Spinal cord (tissue), 10 donors: ENCODE data around the gene ABCA3. TPM values are rescaled to one million over a fixed set of nuclear protein-coding genes. Genes with fewer than 3 reads are reported as not detected.

Experiments used
- DNase-seq, 6 donors: peaks; one replicate each; pipeline versions ENCODE4 v3.0.0 to v3.0.0-alpha.2; 2013 to 2015; ENCODE audit warnings: low spot score in 6 of 6, low read depth in 4 of 6
- H3K27ac ChIP-seq: one replicate; pipeline ENCODE4 v1.5.1; 2013; ENCODE audit warnings: low read depth, low read length, control low read depth
- H3K27me3 ChIP-seq: one replicate; pipeline ENCODE4 v1.6.1; 2013; ENCODE audit warnings: low read length; ENCODE audit not compliant: control insufficient read depth, insufficient read depth
- H3K36me3 ChIP-seq: one replicate; pipeline ENCODE4 v1.6.1; 2013; ENCODE audit warnings: low read length; ENCODE audit not compliant: control insufficient read depth, insufficient read depth
- H3K4me1 ChIP-seq: one replicate; pipeline ENCODE4 v1.6.1; 2013; ENCODE audit warnings: low read length; ENCODE audit not compliant: control insufficient read depth, insufficient read depth
- H3K4me3 ChIP-seq: one replicate; pipeline ENCODE4 v1.5.1; 2013; ENCODE audit warnings: low read depth, low read length, control low read depth
- H3K9me3 ChIP-seq: one replicate; pipeline ENCODE4 v1.6.1; 2013; ENCODE audit warnings: low read length; ENCODE audit not compliant: control insufficient read depth, insufficient read depth
- WGBS: methylation state at CpG from one replicate; pipeline ENCODE4 v1.1.5; 2013; ENCODE audit warnings: missing lambda C conversion rate; ENCODE audit not compliant: insufficient coverage; 5-methylcytosine and 5-hydroxymethylcytosine counted together
- polyA plus RNA-seq, 2 donors: library from polyadenylated mRNA; unstranded; fragments of 120-200 nt; gene quantifications; one replicate each; pipeline ENCODE4 v1.2.1, GENCODE V29; 2013; ENCODE audit not compliant: insufficient read length in 2 of 2
- total RNA-seq, 2 donors: library from RNA; depleted of rRNA in 1 of 2; stranded (reverse); fragments of 120-200 nt in 1 of 2; fragments of >200 nt in 1 of 2; gene quantifications; one replicate each; pipeline versions ENCODE4 v1.2.3 to v1.2.4, GENCODE V29; 2013 to 2014
- donor health status: healthy.

The ABCA3 gene
- total and polyA plus RNA-seq, 4 donors = 34.3 to 88.5 (median 74.5) TPM

GRCh38 chr16:2324296-2324859, 16.1 kb downstream of the ABCA3 start:
- Histone ChIP-seq H3K9me3 (no peaks in the 10 kb centered on the region), H3K27ac (no peak overlapping the region), H3K4me3 (no peak overlapping the region), H3K27me3 (no peaks in the 10 kb centered on the region), H3K36me3 (peaks cover 74% of the 10 kb centered on the region), H3K4me1 (no peaks in the 10 kb centered on the region)
- DNase-seq = no peak
- 91% methylated on average over 22 of the region's 26 CpGs for WGBS

- Histone ChIP-seq H3K27me3 (no peaks in the 10 kb centered on the region), H3K9me3 (no peaks in the 10 kb centered on the region), H3K36me3 (peaks cover 77% of the 10 kb centered on the region), H3K4me3 (no peak overlapping the region), H3K4me1 (no peaks in the 10 kb centered on the region), H3K27ac (no peak overlapping the region)
- 85% methylated on average over 5 of the region's 8 CpGs for WGBS
- no peak for DNase-seq
These were observed 16.8 kb downstream of the ABCA3 start for GRCh38 chr16:2323701-2324100.

- Histone ChIP-seq H3K36me3 (peaks cover 71% of the 10 kb centered on the region), H3K27me3 (no peaks in the 10 kb centered on the region), H3K27ac (no peak overlapping the region), H3K9me3 (no peaks in the 10 kb centered on the region), H3K4me3 (no peak overlapping the region), H3K4me1 (no peaks in the 10 kb centered on the region)
- no peak for DNase-seq
- WGBS = 92% methylated on average over 20 of the region's 23 CpGs
These were observed 20.9 kb downstream of the ABCA3 start for GRCh38 chr16:2319606-2320005.

- H3K27ac ChIP-seq = no peak overlapping the region
- H3K36me3 ChIP-seq = peaks cover 70% of the 10 kb centered on the region
- DNase-seq = no peak
- WGBS = 92% methylated on average over 26 of the region's 26 CpGs
- H3K4me3 ChIP-seq = no peak overlapping the region
- no peaks in the 10 kb centered on the region for H3K27me3 ChIP-seq
- no peaks in the 10 kb centered on the region for H3K4me1 ChIP-seq
- no peaks in the 10 kb centered on the region for H3K9me3 ChIP-seq
These were observed 23.1 kb downstream of the ABCA3 start for GRCh38 chr16:2317231-2318020.

GRCh38 chr16:2308089-2308962, 32.2 kb downstream of the ABCA3 start:
- Histone ChIP-seq H3K27me3 (no peaks in the 10 kb centered on the region), H3K36me3 (peaks cover 70% of the 10 kb centered on the region), H3K4me1 (no peaks in the 10 kb centered on the region), H3K4me3 (no peak overlapping the region), H3K27ac (no peak overlapping the region), H3K9me3 (no peaks in the 10 kb centered on the region)
- no peak for DNase-seq
- WGBS = 95% methylated on average over 29 of the region's 30 CpGs

GRCh38 chr16:2299915-2300192, 40.7 kb downstream of the ABCA3 start:
- H3K36me3 ChIP-seq = peaks cover 82% of the 10 kb centered on the region
- no peaks in the 10 kb centered on the region for H3K4me1 ChIP-seq
- DNase-seq = no peak
- H3K4me3 ChIP-seq = no peak overlapping the region
- no peak overlapping the region for H3K27ac ChIP-seq
- H3K9me3 ChIP-seq = no peaks in the 10 kb centered on the region
- no peaks in the 10 kb centered on the region for H3K27me3 ChIP-seq
- WGBS = 56% methylated on average over 5 of the region's 10 CpGs

- Histone ChIP-seq H3K4me3 (no peak overlapping the region), H3K36me3 (peaks cover 86% of the 10 kb centered on the region), H3K27ac (no peak overlapping the region), H3K9me3 (no peaks in the 10 kb centered on the region), H3K4me1 (no peaks in the 10 kb centered on the region), H3K27me3 (no peaks in the 10 kb centered on the region)
- WGBS = 84% methylated on average over 25 of the region's 31 CpGs
- DNase-seq = no peak
These were observed 41.2 kb downstream of the ABCA3 start for GRCh38 chr16:2299121-2299914.

GRCh38 chr16:2298621-2299020, 41.9 kb downstream of the ABCA3 start:
- WGBS = 90% methylated on average over 5 of the region's 9 CpGs
- no peaks in the 10 kb centered on the region for H3K4me1 ChIP-seq
- peaks cover 86% of the 10 kb centered on the region for H3K36me3 ChIP-seq
- H3K9me3 ChIP-seq = no peaks in the 10 kb centered on the region
- H3K4me3 ChIP-seq = no peak overlapping the region
- DNase-seq = no peak
- no peaks in the 10 kb centered on the region for H3K27me3 ChIP-seq
- no peak overlapping the region for H3K27ac ChIP-seq

- WGBS = 96% methylated on average over 22 of the region's 22 CpGs
- Histone ChIP-seq H3K4me3 (no peak overlapping the region), H3K4me1 (no peaks in the 10 kb centered on the region), H3K9me3 (no peaks in the 10 kb centered on the region), H3K27me3 (no peaks in the 10 kb centered on the region), H3K27ac (no peak overlapping the region), H3K36me3 (peaks cover 91% of the 10 kb centered on the region)
- DNase-seq = no peak
These were observed 43.0 kb downstream of the ABCA3 start for GRCh38 chr16:2297506-2297860.
